ENCODE measurements around the gene LIN7B. TPM values are rescaled to one million over a fixed set of nuclear protein-coding genes. Genes with fewer than 3 reads are reported as not detected.
A peak's percentile ranks its signal among the peaks of the same experiment; 100 is the strongest.

The LIN7B gene
- total and polyA plus RNA-seq, 2 of the 8 experiments (the other 6 are each of a cell fraction or from before 2014, with no cell fraction given) = 4.1 to 4.2 TPM

GRCh38 chr19:49073514-49074378 is 40.4 kb upstream of the LIN7B start:
- peaks cover 26 to 49% (median 47%) of the 10 kb centered on the region in 4 experiments for H3K27me3 ChIP-seq (replicated peaks in 1 of 4; ENCODE audit: control insufficient read depth in 3 of 4, extremely low read depth in 1 of 4, insufficient read depth in 3 of 4, low read length in 3 of 4)
- peak in 1 of 2 experiments; percentile 60 for DNase-seq (ENCODE audit: low read depth in 1 of 2, low spot score in 2 of 2)
- POLR2A ChIA-PET (ENCODE audit: partially characterized antibody) = interaction anchor here (0.7 to 1.5 kb wide), 5 partner anchors 13 to 140 kb away, joined by 3 to 8 read pairs (median 3); no protein-coding TSS in a partner anchor

More at GRCh38 chr19:49073514-49074378, 40.4 kb upstream of the LIN7B start:
- H2BK5ac ChIP-seq (ENCODE audit: low read depth, low read length) = no peak overlapping the region
- H2BK120ac ChIP-seq (replicated peaks; ENCODE audit: low read depth, low read length) = no peak overlapping the region
- H3K9me3 ChIP-seq (ENCODE audit: insufficient read depth in 2 of 2, low read depth in 1 of 2, low read length in 1 of 2) = peaks cover 0 to 5% of the 10 kb centered on the region in 2 experiments; a peak in 1 of 4 replicates
- no peak overlapping the region for H4K5ac ChIP-seq (ENCODE audit: insufficient read length, low read depth, low read length)
- no peak overlapping the region for H2BK15ac ChIP-seq (ENCODE audit: low read length)
- no peak overlapping the region for H3K27ac ChIP-seq (ENCODE audit: low read depth, low read length)
- H3K36me3 ChIP-seq (ENCODE audit: control insufficient read depth in 2 of 4, insufficient read depth in 4 of 4, low read length in 3 of 4) = peaks cover 0 to 4% (median 0%) of the 10 kb centered on the region in 4 experiments; a peak in 1 of 8 replicates
- H3K79me1 ChIP-seq (ENCODE audit: low read depth, low read length) = no peaks in the 10 kb centered on the region
- no peak overlapping the region for H4K91ac ChIP-seq (replicated peaks; ENCODE audit: insufficient read length, low read length)
- no peak overlapping the region for H3K56ac ChIP-seq (replicated peaks; ENCODE audit: insufficient read length, low read depth, low read length)
- 76% methylated on average over 23 of the region's 23 CpGs; no CpG with 5 or more reads in 1 of the 2 experiments for WGBS, 2 experiments (ENCODE audit: extremely low coverage in 1 of 2, insufficient coverage in 1 of 2, insufficient read length in 1 of 2, insufficient replicate concordance in 2 of 2, low coverage in 1 of 2, low lambda C conversion rate in 2 of 2, missing lambda C conversion rate in 1 of 2)
- TF ChIP-seq RAD21 (IDR thresholded peaks at IDR 0.05 in 1 of 2, conservative IDR thresholded peaks at IDR 0.05 in 1 of 2; ENCODE audit: low read depth in 2 of 2, low read length in 2 of 2) (peak; percentile 40 to 43), BACH1 (IDR thresholded peaks at IDR 0.05; ENCODE audit: low read length) (0 out of 2 replicates have a peak, but pooled peaks have one; percentile 27), CTCF (IDR thresholded peaks at IDR 0.05; ENCODE audit: control extremely low read depth in 1 of 3, insufficient read depth in 1 of 3, low read depth in 1 of 3, low read length in 3 of 3) (peak; percentile 57 to 64 (median 61)), EZH2 (IDR thresholded peaks at IDR 0.05; ENCODE audit: low read depth, low read length, severe bottlenecking) (no peak)
- CTCF ChIA-PET (ENCODE audit: partially characterized antibody) = interaction anchor here (0.6 to 3.8 kb wide), 25 partner anchors 8 to 152 kb away, joined by 3 to 26 read pairs (median 5); partner anchors contain the start of genes CGB7, NTF4 and RUVBL2
- H3K79me2 ChIP-seq (ENCODE audit: control insufficient read depth in 1 of 2, insufficient read depth in 2 of 2, low read length in 2 of 2) = no peaks in the 10 kb centered on the region
- H3K14ac ChIP-seq (ENCODE audit: insufficient read length) = no peak overlapping the region
- peaks cover 0 to 2% (median 0%) of the 10 kb centered on the region in 4 experiments; a peak in 2 of 7 replicates for H3K4me1 ChIP-seq (replicated peaks in 1 of 4; ENCODE audit: control insufficient read depth in 3 of 4, insufficient read depth in 4 of 4, low read length in 3 of 4)
- H2BK12ac ChIP-seq (ENCODE audit: low read depth, low read length) = no peak overlapping the region
- no peak overlapping the region for H3K4ac ChIP-seq (replicated peaks; ENCODE audit: insufficient read length, low read depth, low read length)
- no peaks in the 10 kb centered on the region; the same call in 1 of the 2 replicates for H3K23me2 ChIP-seq (ENCODE audit: low read depth, low read length)
- H3K4me2 ChIP-seq (ENCODE audit: insufficient read depth in 1 of 2, low read depth in 2 of 2, low read length in 2 of 2) = no peak overlapping the region; a peak in 1 of 4 replicates
- H2AFZ ChIP-seq (ENCODE audit: low read length) = no peak overlapping the region
- no peak overlapping the region for H2BK20ac ChIP-seq (ENCODE audit: low read length)
- H3K9ac ChIP-seq (replicated peaks in 1 of 4; ENCODE audit: extremely low read depth in 1 of 4, low read depth in 3 of 4, low read length in 3 of 4) = no peak overlapping the region
- H4K8ac ChIP-seq (ENCODE audit: extremely low read depth, insufficient read depth, low read length) = no peak overlapping the region; the same call in 1 of the 2 replicates
- H3K23ac ChIP-seq (ENCODE audit: insufficient read length) = no peak overlapping the region
- no peaks in the 10 kb centered on the region for H4K20me1 ChIP-seq (replicated peaks in 1 of 2; ENCODE audit: control insufficient read depth in 1 of 2, insufficient read depth in 2 of 2, low read length in 2 of 2)
- no peak for FAIRE-seq
- no peak overlapping the region for H3K4me3 ChIP-seq (ENCODE audit: extremely low read depth in 1 of 4, insufficient read depth in 2 of 4, low read depth in 3 of 4, low read length in 4 of 4)
- no peak overlapping the region for H3K18ac ChIP-seq (ENCODE audit: extremely low read depth, low read length)
- H2AK5ac ChIP-seq (ENCODE audit: low read depth, low read length) = no peak overlapping the region
